ENCODE results near the gene ZBTB3.
"Not testable (repeated sequence)": the region's sequence is repeated elsewhere in the genome, so short reads cannot be mapped to it uniquely, and the experiment has no call there.

The ZBTB3 gene

DNA sequence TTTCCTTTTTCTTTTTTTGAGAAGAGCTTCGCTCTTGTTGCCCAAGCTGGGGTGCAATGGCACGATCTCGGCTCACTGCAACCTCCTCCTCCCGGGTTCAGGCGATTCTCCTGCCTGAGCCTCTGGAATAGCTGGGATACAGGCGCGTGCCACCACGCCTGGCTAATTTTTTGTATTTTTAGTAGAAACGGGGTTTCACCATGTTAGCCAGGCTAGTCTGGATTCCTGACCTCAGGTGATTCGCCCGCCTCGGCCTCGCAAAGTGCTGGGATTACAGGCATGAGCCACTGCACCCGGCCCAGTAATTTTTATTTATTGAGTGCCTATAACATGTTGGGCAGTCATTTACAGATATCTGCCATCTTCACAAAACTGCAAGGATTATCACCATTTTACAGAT, 23.9 kb downstream of the ZBTB3 start:
- Mint-ChIP-seq H3K4me3 (peak overlapping the region; percentile 95), H3K4me1 (ENCODE audit: low read depth) (peaks cover 46% of the 10 kb centered on the region), H3K36me3 (ENCODE audit: low read depth) (peaks cover 30% of the 10 kb centered on the region)
- H3K9me3 Mint-ChIP-seq, H3K27me3 Mint-ChIP-seq, H3K27ac Mint-ChIP-seq: not testable (repeated sequence)

- Mint-ChIP-seq H3K27me3 (no peaks in the 10 kb centered on the region), H3K36me3 (ENCODE audit: low read depth) (peaks cover 41% of the 10 kb centered on the region), H3K9me3 (no peaks in the 10 kb centered on the region), H3K27ac (peak within 1 kb of the TSS; percentile 99), H3K4me1 (ENCODE audit: low read depth) (peaks cover 63% of the 10 kb centered on the region), H3K4me3 (peak within 1 kb of the TSS; percentile 95)
Measured at GRCh38 chr11:62728171-62728988, 25.6 kb downstream of the ZBTB3 start, which contains the start of gene TTC9C. TTC9C (plus strand) TSS chr11:62728486; CDS start chr11:62728849, 363 bp downstream.

DNA sequence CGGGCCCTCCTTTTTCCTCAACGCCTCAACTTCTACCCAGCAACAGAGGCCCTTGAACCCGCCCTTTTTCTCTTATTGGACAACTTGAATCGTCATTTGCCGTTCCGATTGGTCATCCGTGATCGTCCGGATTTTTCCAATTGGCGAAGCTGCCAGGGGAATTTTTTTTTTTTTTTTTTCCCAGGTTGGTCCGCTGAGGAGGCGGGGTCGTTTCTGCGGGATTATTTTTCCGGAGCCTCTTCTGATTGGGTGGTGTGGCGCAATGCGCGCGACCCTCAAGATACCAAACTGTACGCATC, 26.1 kb downstream of the ZBTB3 start:
- H3K36me3 Mint-ChIP-seq (ENCODE audit: low read depth), result peaks cover 41% of the 10 kb centered on the region
- peak overlapping the region; percentile 95 for H3K4me3 Mint-ChIP-seq
- H3K27me3 Mint-ChIP-seq, result no peaks in the 10 kb centered on the region
- H3K9me3 Mint-ChIP-seq, result no peaks in the 10 kb centered on the region
- peaks cover 62% of the 10 kb centered on the region for H3K4me1 Mint-ChIP-seq (ENCODE audit: low read depth)
- peak overlapping the region; percentile 99 for H3K27ac Mint-ChIP-seq

DNA sequence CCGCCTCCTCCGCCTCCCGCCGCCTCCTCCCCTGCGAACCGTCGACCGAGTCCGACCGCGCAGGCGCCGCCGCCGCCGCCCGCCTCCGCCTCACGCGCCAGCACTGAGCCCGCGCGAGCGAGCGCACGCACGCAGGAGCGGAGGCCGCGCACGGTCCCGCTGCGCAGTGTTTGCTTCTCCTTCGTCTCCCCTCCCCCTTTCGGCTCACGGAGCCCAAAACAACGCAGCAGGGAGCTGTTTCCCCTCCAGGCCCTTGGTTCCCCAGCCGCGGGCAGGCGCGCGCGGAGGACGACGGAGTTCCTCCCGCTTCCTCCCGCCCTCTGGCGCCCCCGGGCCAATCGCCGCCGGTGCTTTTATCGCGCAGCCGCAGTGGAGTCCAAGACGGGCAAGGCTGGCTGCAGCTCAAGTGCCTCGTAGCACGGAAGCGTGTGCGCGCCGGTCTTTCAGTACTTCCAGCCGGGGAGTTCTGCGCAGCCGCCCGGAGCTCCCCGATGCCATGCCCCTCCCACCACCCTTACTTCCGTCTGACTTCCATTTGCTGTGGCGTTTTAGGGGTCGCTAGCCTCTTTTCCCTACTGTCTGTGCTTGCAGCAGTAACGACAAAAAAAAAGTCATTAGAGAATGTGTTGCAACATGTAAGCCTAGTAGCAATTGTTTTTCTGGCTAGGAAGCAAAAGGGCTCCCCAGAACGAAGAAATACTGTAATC, 26.6 kb downstream of the ZBTB3 start, which contains the start of gene HNRNPUL2:
HNRNPUL2 (minus strand) TSS at position 293 of the 707 bp plus-strand sequence. CDS start 301 bp downstream, outside the sequence.
- Mint-ChIP-seq H3K36me3 (ENCODE audit: low read depth) (peaks cover 46% of the 10 kb centered on the region), H3K4me1 (ENCODE audit: low read depth) (peaks cover 65% of the 10 kb centered on the region), H3K27ac (peak within 1 kb of the TSS; percentile 99), H3K27me3 (no peaks in the 10 kb centered on the region), H3K4me3 (peak within 1 kb of the TSS; percentile 95), H3K9me3 (no peaks in the 10 kb centered on the region)

DNA sequence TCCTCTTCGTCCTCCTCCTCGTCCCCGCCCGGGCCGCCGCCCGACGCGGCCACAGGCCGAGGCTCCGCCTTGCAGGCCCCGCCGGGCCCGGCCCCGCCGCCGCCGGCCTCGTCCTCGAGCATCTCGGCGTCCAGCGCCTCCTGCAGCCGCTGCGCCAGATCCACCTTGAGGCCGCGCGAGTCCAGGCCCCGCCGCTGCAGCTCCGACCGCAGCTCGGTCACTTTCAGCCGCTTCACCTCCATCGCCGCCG, 27.1 kb downstream of the ZBTB3 start:
- Mint-ChIP-seq H3K4me1 (ENCODE audit: low read depth) (peaks cover 69% of the 10 kb centered on the region), H3K27ac (peak overlapping the region; percentile 99)

DNA sequence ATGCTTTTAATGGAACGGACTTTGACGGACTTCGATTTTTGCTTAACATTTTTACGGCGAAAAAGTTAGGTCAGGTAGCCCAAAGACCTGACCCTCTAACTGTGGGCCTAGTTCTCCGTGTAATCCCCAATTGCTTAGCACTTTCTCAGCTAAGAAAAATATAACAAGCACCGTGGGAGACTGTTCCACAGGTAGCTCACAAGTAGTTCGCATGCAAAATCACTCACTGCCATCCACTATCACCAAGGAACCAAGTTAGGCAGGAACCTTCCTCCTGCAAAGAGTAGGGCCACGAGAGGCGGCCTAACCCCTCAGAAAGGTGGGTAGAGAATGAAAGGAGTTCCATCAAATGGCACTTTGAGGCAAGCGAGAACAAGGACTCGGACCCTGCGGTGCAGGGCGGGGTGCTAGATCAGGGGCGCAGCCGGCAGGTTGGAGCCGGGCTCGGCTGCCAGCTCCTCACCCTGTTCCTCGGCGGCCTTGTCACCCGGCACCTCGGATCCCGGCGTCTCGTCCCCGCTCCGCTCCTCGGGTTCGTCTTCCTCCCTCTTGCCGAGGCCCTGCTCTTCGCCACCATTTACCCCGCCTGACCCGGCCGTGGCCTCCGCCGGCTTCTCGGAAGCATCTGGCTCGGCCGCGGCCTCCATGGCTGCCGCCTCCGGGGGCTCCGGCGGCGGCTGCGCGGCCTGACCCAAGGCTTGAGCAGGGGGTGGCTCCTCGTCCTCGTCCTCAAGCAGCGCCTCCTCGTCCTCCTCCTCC, 27.6 kb downstream of the ZBTB3 start:
- H3K36me3 Mint-ChIP-seq (ENCODE audit: low read depth), result peaks cover 56% of the 10 kb centered on the region
- H3K4me1 Mint-ChIP-seq (ENCODE audit: low read depth), result peaks cover 66% of the 10 kb centered on the region
- no peaks in the 10 kb centered on the region for H3K9me3 Mint-ChIP-seq
- H3K27me3 Mint-ChIP-seq, result no peaks in the 10 kb centered on the region
- H3K4me3 Mint-ChIP-seq, result peak overlapping the region; percentile 95
- H3K27ac Mint-ChIP-seq, result peak overlapping the region; percentile 99

More for the DNA sequence above, 27.1 kb downstream of the ZBTB3 start:
- peaks cover 51% of the 10 kb centered on the region for H3K36me3 Mint-ChIP-seq (ENCODE audit: low read depth)
- H3K4me3 Mint-ChIP-seq, result peak overlapping the region; percentile 95
- no peaks in the 10 kb centered on the region for H3K27me3 Mint-ChIP-seq
- H3K9me3 Mint-ChIP-seq, result no peaks in the 10 kb centered on the region

- peak overlapping the region; percentile 95 for H3K4me3 Mint-ChIP-seq
- H3K27me3 Mint-ChIP-seq, result no peaks in the 10 kb centered on the region
- H3K27ac Mint-ChIP-seq, result peak overlapping the region; percentile 99
- no peaks in the 10 kb centered on the region for H3K9me3 Mint-ChIP-seq
- H3K4me1 Mint-ChIP-seq (ENCODE audit: low read depth), result peaks cover 61% of the 10 kb centered on the region
- peaks cover 59% of the 10 kb centered on the region for H3K36me3 Mint-ChIP-seq (ENCODE audit: low read depth)
Measured at GRCh38 chr11:62725646-62726045, 28.3 kb downstream of the ZBTB3 start.

GRCh38 chr11:62724171-62724570, 29.8 kb downstream of the ZBTB3 start:
- Mint-ChIP-seq H3K4me3 (peak overlapping the region; percentile 95), H3K27me3 (no peaks in the 10 kb centered on the region), H3K27ac (peak overlapping the region; percentile 67), H3K4me1 (ENCODE audit: low read depth) (peaks cover 62% of the 10 kb centered on the region), H3K9me3 (no peaks in the 10 kb centered on the region), H3K36me3 (ENCODE audit: low read depth) (peaks cover 70% of the 10 kb centered on the region)

- H3K27ac Mint-ChIP-seq, result peak overlapping the region; percentile 66
- no peak overlapping the region for H3K4me3 Mint-ChIP-seq
Measured at GRCh38 chr11:62721994-62722393, 32.0 kb downstream of the ZBTB3 start.

DNA sequence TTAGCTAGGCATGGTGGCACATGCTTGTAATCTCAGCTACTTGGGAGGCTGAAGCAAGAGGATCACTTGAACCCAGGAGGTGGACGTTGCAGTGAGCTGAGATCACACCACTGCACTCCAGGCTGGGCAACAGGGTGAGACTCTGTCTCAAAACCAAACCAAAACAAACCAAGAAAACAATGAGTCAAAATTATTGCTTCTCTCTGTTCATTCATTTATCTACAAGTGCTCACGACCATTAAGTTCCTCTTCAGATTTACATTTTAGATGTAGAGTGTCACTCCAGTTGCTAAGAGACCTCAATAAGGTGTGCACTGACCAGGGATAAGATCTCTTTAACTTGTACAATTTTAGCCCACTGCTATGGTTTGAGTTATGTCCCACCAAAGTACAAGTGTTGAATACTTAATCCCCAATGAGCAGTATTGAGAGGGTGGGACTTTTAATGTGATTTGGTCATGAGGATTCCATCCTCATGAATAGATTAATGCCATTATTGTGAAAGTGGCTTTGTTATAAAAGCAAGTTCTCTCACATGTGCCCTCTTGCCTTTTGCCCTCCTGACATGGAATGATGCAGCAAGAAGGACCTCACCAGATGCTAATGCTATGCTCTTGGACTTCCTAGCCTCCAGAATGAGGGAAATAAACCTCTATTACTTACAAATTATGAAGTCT, 34.5 kb downstream of the ZBTB3 start:
- H3K4me1 Mint-ChIP-seq (ENCODE audit: low read depth), result peaks cover 45% of the 10 kb centered on the region
- no peaks in the 10 kb centered on the region for H3K9me3 Mint-ChIP-seq
- H3K27me3 Mint-ChIP-seq, result no peaks in the 10 kb centered on the region
- H3K27ac Mint-ChIP-seq, result peak overlapping the region; percentile 37
- H3K36me3 Mint-ChIP-seq (ENCODE audit: low read depth), result peaks cover 88% of the 10 kb centered on the region
- H3K4me3 Mint-ChIP-seq, result no peak overlapping the region

More at GRCh38 chr11:62721994-62722393, 32.0 kb downstream of the ZBTB3 start:
- no peaks in the 10 kb centered on the region for H3K27me3 Mint-ChIP-seq
- peaks cover 83% of the 10 kb centered on the region for H3K36me3 Mint-ChIP-seq (ENCODE audit: low read depth)
- H3K4me1 Mint-ChIP-seq (ENCODE audit: low read depth), result peaks cover 53% of the 10 kb centered on the region
- no peaks in the 10 kb centered on the region for H3K9me3 Mint-ChIP-seq

- no peaks in the 10 kb centered on the region for H3K27me3 Mint-ChIP-seq
- peak overlapping the region; percentile 22 for H3K27ac Mint-ChIP-seq
- peaks cover 44% of the 10 kb centered on the region for H3K4me1 Mint-ChIP-seq (ENCODE audit: low read depth)
- H3K4me3 Mint-ChIP-seq, result no peak overlapping the region
- no peaks in the 10 kb centered on the region for H3K9me3 Mint-ChIP-seq
- H3K36me3 Mint-ChIP-seq (ENCODE audit: low read depth), result peaks cover 85% of the 10 kb centered on the region
Measured at GRCh38 chr11:62716816-62717215, 37.1 kb downstream of the ZBTB3 start.

- H3K27ac Mint-ChIP-seq, result peak overlapping the region; percentile 29
Measured at GRCh38 chr11:62716206-62716605, 37.8 kb downstream of the ZBTB3 start.

GRCh38 chr11:62715150-62716130, 38.5 kb downstream of the ZBTB3 start:
- peaks cover 82% of the 10 kb centered on the region for H3K36me3 Mint-ChIP-seq (ENCODE audit: low read depth)
- no peaks in the 10 kb centered on the region for H3K27me3 Mint-ChIP-seq
- no peaks in the 10 kb centered on the region for H3K9me3 Mint-ChIP-seq
- H3K4me3 Mint-ChIP-seq, result no peak overlapping the region
- peak overlapping the region; percentile 72 for H3K27ac Mint-ChIP-seq
- peaks cover 45% of the 10 kb centered on the region for H3K4me1 Mint-ChIP-seq (ENCODE audit: low read depth)

More at GRCh38 chr11:62716206-62716605, 37.8 kb downstream of the ZBTB3 start:
- no peak overlapping the region for H3K4me3 Mint-ChIP-seq
- H3K36me3 Mint-ChIP-seq (ENCODE audit: low read depth), result peaks cover 82% of the 10 kb centered on the region
- no peaks in the 10 kb centered on the region for H3K9me3 Mint-ChIP-seq
- no peaks in the 10 kb centered on the region for H3K27me3 Mint-ChIP-seq
- peaks cover 44% of the 10 kb centered on the region for H3K4me1 Mint-ChIP-seq (ENCODE audit: low read depth)
